ENCODE data around the gene ZNF625.

GRCh38 chr19:12139885-12140544 is 16.5 kb downstream of the ZNF625 start, which contains the start of gene ZNF20:
- TF ChIP-seq CTCF (conservative IDR thresholded peaks at IDR 0.05) (no peak), ZFX (IDR thresholded peaks at IDR 0.05) (peak; percentile 53)
